NB4 (cell line): ENCODE results near the gene ROBO1.

Source experiments
- CTCF ChIP-seq: IDR thresholded peaks from one replicate; pipeline ENCODE4 v1.5.1; 2012; ENCODE audit warnings: low read depth, low read length
- POLR2A ChIP-seq: IDR thresholded peaks from 2 replicates; pipeline ENCODE4 v1.6.1; 2011; ENCODE audit warnings: mild to moderate bottlenecking; ENCODE audit not compliant: insufficient read length; ENCODE audit errors: extremely low read depth

- TF ChIP-seq CTCF = no peak
- TF ChIP-seq POLR2A = no peak
Measured at GRCh38 chr3:78792733-78793132, 975.1 kb downstream of the ROBO1 start.
